COLO668 (cell line): ENCODE results near the gene GPR183.
A peak's percentile ranks its signal among the peaks of the same experiment; 100 is the strongest.

Experiments used
- DNase-seq: peaks from one replicate; lab custom pipeline; 2025; ENCODE audit not compliant: unreplicated experiment; lab: John Stamatoyannopoulos, UW

Gene GPR183

GRCh38 chr13:99339736-99340397 is 32.7 kb upstream of the GPR183 start:
- no peak for DNase-seq

- no peak for DNase-seq
Measured at GRCh38 chr13:99339230-99339721, 32.1 kb upstream of the GPR183 start.

GRCh38 chr13:99335603-99336002 is 28.4 kb upstream of the GPR183 start:
- no peak for DNase-seq

- DNase-seq, result no peak
Measured at GRCh38 chr13:99335087-99335486, 27.9 kb upstream of the GPR183 start.

- DNase-seq, result no peak
Measured at GRCh38 chr13:99334221-99334620, 27.0 kb upstream of the GPR183 start.

GRCh38 chr13:99332456-99332855 is 25.3 kb upstream of the GPR183 start:
- no peak for DNase-seq

- no peak for DNase-seq
Measured at GRCh38 chr13:99331881-99332293, 24.7 kb upstream of the GPR183 start.

- DNase-seq, result no peak
Measured at GRCh38 chr13:99330942-99331341, 23.7 kb upstream of the GPR183 start.

- no peak for DNase-seq
Measured at GRCh38 chr13:99329477-99329876, 22.3 kb upstream of the GPR183 start.

- no peak for DNase-seq
Measured at GRCh38 chr13:99327761-99328160, 20.6 kb upstream of the GPR183 start.

GRCh38 chr13:99327126-99327525 is 19.9 kb upstream of the GPR183 start:
- DNase-seq, result no peak

- DNase-seq, result no peak
Measured at GRCh38 chr13:99326012-99326411, 18.8 kb upstream of the GPR183 start.

GRCh38 chr13:99323488-99323887 is 16.3 kb upstream of the GPR183 start:
- DNase-seq, result no peak

- no peak for DNase-seq
Measured at GRCh38 chr13:99322297-99323103, 15.3 kb upstream of the GPR183 start.

GRCh38 chr13:99321709-99322108 is 14.5 kb upstream of the GPR183 start:
- DNase-seq, result no peak

- no peak for DNase-seq
Measured at GRCh38 chr13:99320693-99321481, 13.7 kb upstream of the GPR183 start.

- DNase-seq, result peak; percentile 63
Measured at GRCh38 chr13:99316657-99317256, 9.6 kb upstream of the GPR183 start.

- no peak for DNase-seq
Measured at GRCh38 chr13:99316224-99316623, 9.0 kb upstream of the GPR183 start.

- no peak for DNase-seq
Measured at GRCh38 chr13:99315186-99315585, 8.0 kb upstream of the GPR183 start.

- no peak for DNase-seq
Measured at GRCh38 chr13:99314640-99315176, 7.5 kb upstream of the GPR183 start.

GRCh38 chr13:99313941-99314340 is 6.7 kb upstream of the GPR183 start:
- no peak for DNase-seq
